Parathyroid adenoma (tissue), 2 donors: ENCODE data around the gene DNAH8.

Source experiments
- H2AFZ ChIP-seq: fragments of 300-600 bp; sonication (generic); one replicate; pipeline ENCODE4 v1.7.0; 2017; ENCODE audit warnings: antibody characterized with exemption, mild to moderate bottlenecking
- H3K27ac ChIP-seq: fragments of 300-600 bp; sonication (generic); one replicate; pipeline ENCODE4 v1.7.0; 2017
- H3K27me3 ChIP-seq: fragments of 300-600 bp; sonication (generic); one replicate; pipeline ENCODE4 v1.7.0; 2017; ENCODE audit warnings: low read length; ENCODE audit not compliant: control insufficient read depth, insufficient read depth
- H3K36me3 ChIP-seq: fragments of 300-600 bp; sonication (generic); one replicate; pipeline ENCODE4 v1.7.0; 2017; ENCODE audit warnings: low read length; ENCODE audit not compliant: control insufficient read depth, insufficient read depth
- H3K4me1 ChIP-seq: fragments of 300-600 bp; sonication (generic); one replicate; pipeline ENCODE4 v1.7.0; 2017; ENCODE audit warnings: control low read depth
- H3K4me2 ChIP-seq: fragments of 300-600 bp; sonication (generic); one replicate; pipeline ENCODE4 v1.7.0; 2017; ENCODE audit warnings: low read length
- H3K4me3 ChIP-seq: fragments of 300-600 bp; sonication (generic); one replicate; pipeline ENCODE4 v1.7.0; 2017; ENCODE audit warnings: low read depth, low read length
- H3K79me2 ChIP-seq: fragments of 300-600 bp; sonication (generic); one replicate; pipeline ENCODE4 v1.7.0; 2017; ENCODE audit warnings: control low read depth
- H3K9ac ChIP-seq: fragments of 300-600 bp; sonication (generic); one replicate; pipeline ENCODE4 v1.7.0; 2017; ENCODE audit warnings: mild to moderate bottlenecking
- H3K9me3 ChIP-seq: fragments of 300-600 bp; sonication (generic); one replicate; pipeline ENCODE4 v1.7.0; 2017; ENCODE audit warnings: low read length; ENCODE audit not compliant: control insufficient read depth
- CTCF ChIP-seq: fragments of 300-600 bp; sonication (generic); IDR thresholded peaks from one replicate; pipeline ENCODE4 v1.7.0; 2017; ENCODE audit warnings: antibody characterized with exemption, mild to moderate bottlenecking
- donor health status: primary hyperparathyroidism.

The DNAH8 gene

GRCh38 chr6:39061588-39061987 is 346.5 kb downstream of the DNAH8 start:
- Histone ChIP-seq H3K27ac (no peak overlapping the region), H2AFZ (no peak overlapping the region), H3K4me2 (no peak overlapping the region), H3K4me3 (no peak overlapping the region), H3K4me1 (no peaks in the 10 kb centered on the region), H3K9ac (no peak overlapping the region), H3K9me3 (no peaks in the 10 kb centered on the region), H3K79me2 (no peaks in the 10 kb centered on the region), H3K27me3 (no peaks in the 10 kb centered on the region), H3K36me3 (no peaks in the 10 kb centered on the region)
- TF ChIP-seq CTCF: no peak

- Histone ChIP-seq H3K27ac (no peak overlapping the region), H3K36me3 (no peaks in the 10 kb centered on the region), H3K4me1 (no peaks in the 10 kb centered on the region), H3K4me2 (no peak overlapping the region), H3K27me3 (no peaks in the 10 kb centered on the region), H3K9ac (no peak overlapping the region), H3K4me3 (no peak overlapping the region), H3K79me2 (no peaks in the 10 kb centered on the region), H2AFZ (no peak overlapping the region), H3K9me3 (no peaks in the 10 kb centered on the region)
- no peak for TF ChIP-seq CTCF
Observed at GRCh38 chr6:39062014-39062740, 347.1 kb downstream of the DNAH8 start.

GRCh38 chr6:39063526-39063925 is 348.4 kb downstream of the DNAH8 start:
- Histone ChIP-seq H3K4me2 (no peak overlapping the region), H3K36me3 (no peaks in the 10 kb centered on the region), H3K9me3 (no peaks in the 10 kb centered on the region), H3K4me1 (no peaks in the 10 kb centered on the region), H3K9ac (no peak overlapping the region), H3K4me3 (no peak overlapping the region), H3K27me3 (no peaks in the 10 kb centered on the region), H3K27ac (no peak overlapping the region), H3K79me2 (no peaks in the 10 kb centered on the region), H2AFZ (no peak overlapping the region)
- no peak for TF ChIP-seq CTCF

- Histone ChIP-seq H3K4me1 (no peaks in the 10 kb centered on the region), H3K9me3 (no peaks in the 10 kb centered on the region), H3K79me2 (no peaks in the 10 kb centered on the region), H3K4me3 (no peak overlapping the region), H3K27ac (no peak overlapping the region), H3K36me3 (no peaks in the 10 kb centered on the region), H3K4me2 (no peak overlapping the region), H3K27me3 (no peaks in the 10 kb centered on the region), H2AFZ (no peak overlapping the region), H3K9ac (no peak overlapping the region)
- no peak for TF ChIP-seq CTCF
Observed at GRCh38 chr6:39065561-39065960, 350.4 kb downstream of the DNAH8 start.

- Histone ChIP-seq H3K27ac (no peak overlapping the region), H3K9me3 (no peaks in the 10 kb centered on the region), H3K4me2 (no peak overlapping the region), H3K27me3 (no peaks in the 10 kb centered on the region), H3K9ac (no peak overlapping the region), H3K36me3 (no peaks in the 10 kb centered on the region), H3K4me3 (no peak overlapping the region), H3K79me2 (no peaks in the 10 kb centered on the region), H2AFZ (no peak overlapping the region), H3K4me1 (no peaks in the 10 kb centered on the region)
- TF ChIP-seq CTCF: no peak
Observed at GRCh38 chr6:39068391-39068790, 353.3 kb downstream of the DNAH8 start.
